NCI-H526 treated with DMSO at 0.1 percent for 48 hours (cell line): Measurements from ENCODE around the gene FOXF1.

Experiments used
- DNase-seq: peaks from one replicate; lab custom pipeline; 2025; lab: John Stamatoyannopoulos, UW

FOXF1 gene

GRCh38 chr16:86492961-86493629, 17.2 kb upstream of the FOXF1 start:
- no peak for DNase-seq

GRCh38 chr16:86494039-86494564, 16.2 kb upstream of the FOXF1 start:
- DNase-seq, result no peak

GRCh38 chr16:86494565-86495356, 15.6 kb upstream of the FOXF1 start:
- no peak for DNase-seq

GRCh38 chr16:86495357-86495701, 15.0 kb upstream of the FOXF1 start:
- no peak for DNase-seq

GRCh38 chr16:86495756-86496261, 14.5 kb upstream of the FOXF1 start:
- no peak for DNase-seq

- no peak for DNase-seq
These were observed 13.9 kb upstream of the FOXF1 start for GRCh38 chr16:86496262-86496928.

GRCh38 chr16:86496929-86497461, 13.3 kb upstream of the FOXF1 start:
- no peak for DNase-seq

- DNase-seq, result no peak
These were observed 12.7 kb upstream of the FOXF1 start for GRCh38 chr16:86497551-86498021.

- no peak for DNase-seq
These were observed 12.1 kb upstream of the FOXF1 start for GRCh38 chr16:86498155-86498670.

- DNase-seq, result no peak
These were observed 11.5 kb upstream of the FOXF1 start for GRCh38 chr16:86498671-86499439.

- DNase-seq, result no peak
These were observed 10.9 kb upstream of the FOXF1 start for GRCh38 chr16:86499440-86499786.

GRCh38 chr16:86499889-86500707, 10.2 kb upstream of the FOXF1 start:
- no peak for DNase-seq

- no peak for DNase-seq
These were observed 9.4 kb upstream of the FOXF1 start for GRCh38 chr16:86500708-86501510.

- no peak for DNase-seq
These were observed 8.1 kb upstream of the FOXF1 start for GRCh38 chr16:86501989-86502855.

- DNase-seq, result no peak
These were observed 7.2 kb upstream of the FOXF1 start for GRCh38 chr16:86502856-86503748.

GRCh38 chr16:86503830-86504229, 6.5 kb upstream of the FOXF1 start:
- DNase-seq, result no peak

- DNase-seq, result no peak
These were observed 5.8 kb upstream of the FOXF1 start for GRCh38 chr16:86504315-86505184.
